OCI-LY1 (cell line): ENCODE measurements around the gene PARL.

Source experiments
- H2AFZ ChIP-seq: fragments of 200-600 bp; sonication (generic), shearing (Covaris generic); 2 replicates; pipeline ENCODE4 v1.6.0; 2014; ENCODE audit warnings: antibody characterized with exemption, mild to moderate bottlenecking, low read length
- H3F3A ChIP-seq: fragments of 200-600 bp; sonication (generic), shearing (Covaris generic); 2 replicates; pipeline ENCODE4 v1.6.0; 2014; ENCODE audit warnings: mild to moderate bottlenecking, antibody characterized with exemption, low read length, moderate library complexity; ENCODE audit not compliant: insufficient read depth
- H3K27ac ChIP-seq: fragments of 200-600 bp; sonication (generic); 2 replicates; pipeline ENCODE4 v1.5.1; 2014; ENCODE audit warnings: low read length, mixed run types, mild to moderate bottlenecking, low read depth; ENCODE audit not compliant: poor library complexity, severe bottlenecking
- H3K27me3 ChIP-seq: fragments of 200-600 bp; sonication (generic); 2 replicates; pipeline ENCODE4 v1.6.0; 2014; ENCODE audit warnings: antibody characterized with exemption, mild to moderate bottlenecking, low read length, moderate library complexity; ENCODE audit not compliant: insufficient read depth
- H3K36me3 ChIP-seq: fragments of 200-600 bp; sonication (generic); 2 replicates; pipeline ENCODE4 v1.6.1; 2014; ENCODE audit warnings: mild to moderate bottlenecking, antibody characterized with exemption, low read length, moderate library complexity, mixed read lengths; ENCODE audit not compliant: insufficient read depth
- H3K4me1 ChIP-seq: fragments of 200-600 bp; sonication (generic); 2 replicates; pipeline ENCODE4 v1.5.1; 2014; ENCODE audit warnings: mild to moderate bottlenecking, low read length, moderate library complexity; ENCODE audit not compliant: insufficient read depth, severe bottlenecking
- H3K4me2 ChIP-seq: fragments of 200-600 bp; sonication (generic), shearing (Covaris generic); 2 replicates; pipeline ENCODE4 v1.6.1; 2014; ENCODE audit warnings: low read length
- H3K4me3 ChIP-seq: fragments of 200-600 bp; sonication (generic); 2 replicates; pipeline ENCODE4 v1.5.1; 2014; ENCODE audit warnings: low read length, low read depth, mild to moderate bottlenecking, mixed read lengths; ENCODE audit not compliant: poor library complexity, severe bottlenecking
- H3K79me2 ChIP-seq: fragments of 200-600 bp; shearing (Covaris generic); 2 replicates; pipeline ENCODE4 v1.6.1; 2016; ENCODE audit warnings: mixed run types, low read length, mixed read lengths; ENCODE audit not compliant: insufficient read depth
- H3K9ac ChIP-seq: fragments of 200-600 bp; sonication (generic), shearing (Covaris generic); 2 replicates; pipeline ENCODE4 v1.6.1; 2014; ENCODE audit warnings: mild to moderate bottlenecking, low read length, mixed read lengths
- H3K9me2 ChIP-seq: fragments of 200-600 bp; sonication (generic), shearing (Covaris generic); 2 replicates; pipeline ENCODE4 v1.6.1; 2014; ENCODE audit warnings: low read depth, mild to moderate bottlenecking, low read length, mixed read lengths
- H3K9me3 ChIP-seq: fragments of 200-600 bp; shearing (Covaris generic); 2 replicates; pipeline ENCODE4 v1.6.1; 2014; ENCODE audit warnings: low read length, mixed read lengths
- H4K20me1 ChIP-seq: fragments of 200-600 bp; sonication (generic), shearing (Covaris generic); 2 replicates; pipeline ENCODE4 v1.6.0; 2016; ENCODE audit warnings: mild to moderate bottlenecking, low read length; ENCODE audit not compliant: insufficient read depth
- CTCF ChIP-seq: fragments of 200-600 bp; sonication (generic), shearing (Covaris generic); IDR thresholded peaks from 2 replicates; pipeline ENCODE4 v1.5.1; 2017; ENCODE audit warnings: mild to moderate bottlenecking, antibody characterized with exemption, low read length, moderate library complexity, mixed read lengths
- EZH2 ChIP-seq: fragments of 200-600 bp; sonication (generic), shearing (Covaris generic); IDR thresholded peaks from 2 replicates; pipeline ENCODE4 v1.8.0; 2017; ENCODE audit warnings: borderline replicate concordance, mixed run types, mild to moderate bottlenecking, antibody characterized with exemption, low read length, moderate library complexity, mixed read lengths

PARL gene

DNA sequence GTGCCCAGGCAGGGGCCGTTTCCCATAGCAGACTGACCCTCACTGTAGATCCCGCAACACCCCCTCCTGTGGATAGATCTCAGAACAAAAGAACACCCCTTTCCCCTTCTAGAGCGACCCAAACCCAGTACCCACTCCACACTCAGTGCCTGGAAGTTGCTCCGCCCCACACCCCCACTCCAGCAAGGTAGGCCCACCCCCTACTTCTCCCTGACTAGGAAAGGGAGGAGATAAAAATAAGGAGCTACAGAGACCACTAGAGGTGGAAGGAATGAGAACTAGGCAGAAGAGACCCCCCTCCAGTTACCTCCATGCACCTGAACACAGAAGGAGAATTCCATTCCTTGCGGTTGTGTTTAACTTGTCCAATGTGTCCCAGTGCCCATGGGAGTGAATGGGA is 30.2 kb upstream of the PARL start:
- no peak overlapping the region for H3K27ac ChIP-seq
- H2AFZ ChIP-seq: no peak overlapping the region
- H3K79me2 ChIP-seq: no peaks in the 10 kb centered on the region
- TF ChIP-seq EZH2 (no peak), CTCF (no peak)
- H4K20me1 ChIP-seq: no peaks in the 10 kb centered on the region
- H3K9me3 ChIP-seq: no peaks in the 10 kb centered on the region
- H3K36me3 ChIP-seq: peaks cover 3% of the 10 kb centered on the region; the same call in 1 of the 2 replicates
- H3K9me2 ChIP-seq: no peaks in the 10 kb centered on the region
- no peak overlapping the region for H3K9ac ChIP-seq
- H3K4me1 ChIP-seq: no peaks in the 10 kb centered on the region
- H3K4me3 ChIP-seq: no peak overlapping the region
- H3K27me3 ChIP-seq: 0 out of 2 replicates have a peak, but pooled peaks cover 4% of the 10 kb centered on the region
- H3K4me2 ChIP-seq: no peak overlapping the region
- no peaks in the 10 kb centered on the region for H3F3A ChIP-seq

DNA sequence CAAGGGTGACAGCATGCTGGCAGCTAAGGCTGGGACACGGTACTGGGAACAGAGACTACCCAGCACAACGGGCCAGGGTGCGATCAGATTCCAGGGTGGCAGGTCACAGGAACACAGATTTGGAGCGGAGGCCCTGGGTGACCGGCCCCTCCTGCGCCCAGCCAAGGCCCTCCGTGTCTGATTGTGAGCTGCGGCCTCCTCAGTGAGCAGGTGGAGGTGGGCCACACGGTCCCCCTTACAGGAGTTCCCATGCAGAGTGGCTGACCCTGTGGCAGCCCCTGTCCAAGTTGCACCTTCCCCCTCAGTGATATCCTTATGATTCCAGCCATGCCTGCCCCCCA is 28.9 kb upstream of the PARL start:
- Histone ChIP-seq H3K27me3 (0 out of 2 replicates have a peak, but pooled peaks cover 4% of the 10 kb centered on the region), H3K4me3 (no peak overlapping the region), H3K9ac (no peak overlapping the region), H3K9me2 (no peaks in the 10 kb centered on the region), H3K79me2 (no peaks in the 10 kb centered on the region), H3K36me3 (no peaks in the 10 kb centered on the region), H3K4me2 (no peak overlapping the region), H3K9me3 (no peaks in the 10 kb centered on the region), H2AFZ (no peak overlapping the region), H3K4me1 (no peaks in the 10 kb centered on the region), H3K27ac (no peak overlapping the region), H4K20me1 (no peaks in the 10 kb centered on the region), H3F3A (no peaks in the 10 kb centered on the region)
- TF ChIP-seq CTCF: no peak
- TF ChIP-seq EZH2: no peak

DNA sequence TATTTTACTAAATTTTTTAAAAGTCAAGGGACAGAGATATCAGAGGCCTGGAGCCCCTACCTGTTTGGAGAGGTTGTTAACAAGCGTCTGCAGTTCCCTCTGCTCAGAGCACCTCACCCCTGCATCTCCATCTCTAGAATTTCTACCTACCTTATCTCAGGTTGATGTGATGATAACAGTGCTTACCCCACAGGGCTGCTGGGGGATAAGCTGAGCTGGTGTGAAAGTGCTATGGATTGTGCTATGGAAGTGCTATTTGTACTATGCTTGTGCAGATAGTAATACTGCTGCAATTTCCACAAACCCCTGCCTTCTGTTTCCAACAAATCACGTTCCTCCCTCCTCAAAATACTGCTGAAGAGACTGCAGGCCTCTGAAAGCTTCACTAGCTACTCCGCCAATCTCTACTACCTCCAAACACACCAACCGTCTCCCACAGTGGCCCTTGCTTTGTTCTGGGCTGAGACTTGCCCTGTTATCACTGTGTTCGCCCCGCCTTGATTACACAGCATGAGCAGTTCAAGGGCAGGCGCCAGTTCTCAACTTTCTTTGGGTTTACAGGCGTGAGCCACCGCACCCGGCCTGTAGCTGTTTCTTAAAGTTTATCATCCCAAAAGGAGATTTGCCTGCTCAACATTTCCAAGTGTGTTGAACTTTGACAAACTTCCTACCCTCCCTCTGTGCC is 28.4 kb upstream of the PARL start:
- H3K27ac ChIP-seq: no peak overlapping the region
- no peak overlapping the region for H3K4me3 ChIP-seq
- H3K9me3 ChIP-seq: no peaks in the 10 kb centered on the region
- H3K4me2 ChIP-seq: no peak overlapping the region
- H3K9ac ChIP-seq: no peak overlapping the region
- H4K20me1 ChIP-seq: no peaks in the 10 kb centered on the region
- no peaks in the 10 kb centered on the region for H3K9me2 ChIP-seq
- TF ChIP-seq EZH2 (no peak), CTCF (no peak)
- no peak overlapping the region for H2AFZ ChIP-seq
- H3K4me1 ChIP-seq: no peaks in the 10 kb centered on the region
- no peaks in the 10 kb centered on the region for H3K79me2 ChIP-seq
- H3K27me3 ChIP-seq: 0 out of 2 replicates have a peak, but pooled peaks cover 4% of the 10 kb centered on the region
- no peaks in the 10 kb centered on the region for H3F3A ChIP-seq
- no peaks in the 10 kb centered on the region for H3K36me3 ChIP-seq
